AG04450 (cell line): ENCODE data around the gene CCN2. TPM values are rescaled to one million over a fixed set of nuclear protein-coding genes. Genes with fewer than 3 reads are reported as not detected.

Source experiments
- CTCF ChIA-PET: fragments of 300-600, 350-600 bp; formaldehyde crosslinking; extraction: SDS; loops from one replicate; lab custom pipeline; 2022; ENCODE audit warnings: antibody characterized with exemption, inconsistent platforms; lab: Charles Lee
- POLR2A ChIA-PET: fragments of 350-600 bp; formaldehyde crosslinking; extraction: SDS; loops from one replicate; lab custom pipeline; 2021; ENCODE audit warnings: antibody characterized with exemption, inconsistent platforms; lab: Yijun Ruan, JAX
- DNase-seq: peaks from one replicate; pipeline ENCODE4 v3.0.0-alpha.2; 2011; ENCODE audit warnings: low read depth, low spot score
- H3K27ac ChIP-seq: one replicate; pipeline ENCODE4 v1.5.1; 2012; ENCODE audit warnings: low read depth, low read length, control low read depth
- H3K27me3 ChIP-seq: one replicate; pipeline ENCODE4 v1.6.0; 2012; ENCODE audit warnings: low read length; ENCODE audit not compliant: control insufficient read depth, insufficient read depth
- H3K4me3 ChIP-seq: 2 replicates; pipeline ENCODE4 v1.5.1; 2011; ENCODE audit warnings: mild to moderate bottlenecking, low read depth, low read length, control low read depth
- H3K9me3 ChIP-seq: 2 replicates; pipeline ENCODE4 v1.5.1; 2012; ENCODE audit warnings: low read length; ENCODE audit not compliant: control insufficient read depth, insufficient read depth
- polyA plus RNA-seq: library from polyadenylated mRNA; depleted of rRNA; stranded (reverse); fragments of >200 nt; gene quantifications from 2 replicates; pipeline ENCODE4 v1.2.3, GENCODE V29; 2011
- TF ChIP-seq, protein P1 (sequence below): IDR thresholded peaks from 2 replicates; pipeline ENCODE4 v1.5.1; 2011; ENCODE audit warnings: low read depth, low read length, control low read depth, inconsistent platforms

Gene CCN2
- polyA plus RNA-seq, 1 experiment: 768 TPM

- no peaks in the 10 kb centered on the region for H3K9me3 ChIP-seq
- peak; percentile 56 for DNase-seq
- ChIA-PET CTCF (interaction anchor here (1.1 to 10.6 kb wide), 6 partner anchors 13 to 362 kb away, joined by 3 to 61 read pairs (median 5); no protein-coding TSS in a partner anchor), POLR2A (interaction anchor here (1.0 to 2.0 kb wide), 6 partner anchors 9 to 194 kb away, joined by 3 to 19 read pairs (median 4); partner anchors contain the start of gene CCN2)
- H3K27me3 ChIP-seq: no peaks in the 10 kb centered on the region
- H3K27ac ChIP-seq: peak overlapping the region; percentile 50
- TF ChIP-seq, protein P1, sequence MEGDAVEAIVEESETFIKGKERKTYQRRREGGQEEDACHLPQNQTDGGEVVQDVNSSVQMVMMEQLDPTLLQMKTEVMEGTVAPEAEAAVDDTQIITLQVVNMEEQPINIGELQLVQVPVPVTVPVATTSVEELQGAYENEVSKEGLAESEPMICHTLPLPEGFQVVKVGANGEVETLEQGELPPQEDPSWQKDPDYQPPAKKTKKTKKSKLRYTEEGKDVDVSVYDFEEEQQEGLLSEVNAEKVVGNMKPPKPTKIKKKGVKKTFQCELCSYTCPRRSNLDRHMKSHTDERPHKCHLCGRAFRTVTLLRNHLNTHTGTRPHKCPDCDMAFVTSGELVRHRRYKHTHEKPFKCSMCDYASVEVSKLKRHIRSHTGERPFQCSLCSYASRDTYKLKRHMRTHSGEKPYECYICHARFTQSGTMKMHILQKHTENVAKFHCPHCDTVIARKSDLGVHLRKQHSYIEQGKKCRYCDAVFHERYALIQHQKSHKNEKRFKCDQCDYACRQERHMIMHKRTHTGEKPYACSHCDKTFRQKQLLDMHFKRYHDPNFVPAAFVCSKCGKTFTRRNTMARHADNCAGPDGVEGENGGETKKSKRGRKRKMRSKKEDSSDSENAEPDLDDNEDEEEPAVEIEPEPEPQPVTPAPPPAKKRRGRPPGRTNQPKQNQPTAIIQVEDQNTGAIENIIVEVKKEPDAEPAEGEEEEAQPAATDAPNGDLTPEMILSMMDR: no peak
- no peak overlapping the region for H3K4me3 ChIP-seq
Observed at GRCh38 chr6:131937703-131938631, 13.2 kb downstream of the CCN2 start.

GRCh38 chr6:131937226-131937625 lies 13.9 kb downstream of the CCN2 start:
- no peak for DNase-seq
- Histone ChIP-seq H3K27me3 (no peaks in the 10 kb centered on the region), H3K4me3 (no peak overlapping the region), H3K27ac (no peak overlapping the region), H3K9me3 (no peaks in the 10 kb centered on the region)
- CTCF ChIA-PET: interaction anchor here (1.1 to 10.6 kb wide), 5 partner anchors 12 to 363 kb away, joined by 3 to 61 read pairs (median 4); no protein-coding TSS in a partner anchor
- POLR2A ChIA-PET: no interaction called here
- TF ChIP-seq, protein P1: no peak

- H3K27me3 ChIP-seq: no peaks in the 10 kb centered on the region
- DNase-seq: no peak
- TF ChIP-seq, protein P1: no peak
- H3K9me3 ChIP-seq: no peaks in the 10 kb centered on the region
- no peak overlapping the region for H3K4me3 ChIP-seq
- POLR2A ChIA-PET: interaction anchor here (1.5 kb wide), 1 partner anchor 15 kb away, joined by 3 read pairs; the partner anchor contains the start of gene CCN2
- CTCF ChIA-PET: interaction anchor here (0.8 to 10.6 kb wide), 2 partner anchors 21 to 343 kb away, joined by 3 to 61 read pairs; no protein-coding TSS in a partner anchor
- no peak overlapping the region for H3K27ac ChIP-seq
Observed at GRCh38 chr6:131936156-131936555, 15.0 kb downstream of the CCN2 start.

- Histone ChIP-seq H3K9me3 (no peaks in the 10 kb centered on the region), H3K27ac (no peak overlapping the region), H3K4me3 (no peak overlapping the region), H3K27me3 (no peaks in the 10 kb centered on the region)
- POLR2A ChIA-PET: interaction anchor here (0.6 to 1.5 kb wide), 3 partner anchors 20 to 118 kb away, joined by 3 to 6 read pairs (median 5); partner anchors contain the start of gene CCN2
- TF ChIP-seq, protein P1: no peak
- DNase-seq: no peak
- CTCF ChIA-PET: interaction anchor here (0.7 to 10.6 kb wide), 10 partner anchors 15 to 553 kb away, joined by 3 to 61 read pairs (median 6); no protein-coding TSS in a partner anchor
Observed at GRCh38 chr6:131931063-131931750, 20.0 kb downstream of the CCN2 start.
